HG02970 (cell line): ENCODE data around the gene MUC13.

Experiments used
- ATAC-seq: cut with Tn5 transposase; IDR thresholded peaks from one replicate; pipeline ENCODE4 v1.9.1; 2021; ENCODE audit warnings: mild to moderate bottlenecking, moderate library complexity, moderate number of reproducible peaks; ENCODE audit not compliant: unreplicated experiment, low FRiP score

The MUC13 gene

GRCh38 chr3:124951511-124952281 is 17.1 kb upstream of the MUC13 start:
- no peak for ATAC-seq

GRCh38 chr3:124950026-124950425 is 15.5 kb upstream of the MUC13 start:
- ATAC-seq = no peak

GRCh38 chr3:124942613-124943012 is 8.1 kb upstream of the MUC13 start:
- ATAC-seq = no peak

- ATAC-seq = no peak
Measured at GRCh38 chr3:124941771-124942170, 7.2 kb upstream of the MUC13 start.

- no peak for ATAC-seq
Measured at GRCh38 chr3:124939661-124940060, 5.1 kb upstream of the MUC13 start.

- ATAC-seq = no peak
Measured at GRCh38 chr3:124938896-124939295, 4.3 kb upstream of the MUC13 start.

GRCh38 chr3:124937049-124937448 is 2.5 kb upstream of the MUC13 start:
- ATAC-seq = no peak

- no peak for ATAC-seq
Measured at GRCh38 chr3:124935794-124936542, 1.4 kb upstream of the MUC13 start.

- no peak for ATAC-seq
Measured at GRCh38 chr3:124935264-124935663, 713 bp upstream of the MUC13 start.

GRCh38 chr3:124928333-124929202 is 6.0 kb downstream of the MUC13 start:
- no peak for ATAC-seq

GRCh38 chr3:124927574-124928045 is 6.9 kb downstream of the MUC13 start:
- ATAC-seq = no peak

- no peak for ATAC-seq
Measured at GRCh38 chr3:124926426-124927101, 8.0 kb downstream of the MUC13 start.

- no peak for ATAC-seq
Measured at GRCh38 chr3:124924741-124925140, 9.8 kb downstream of the MUC13 start.

GRCh38 chr3:124923833-124924232 is 10.7 kb downstream of the MUC13 start:
- no peak for ATAC-seq

GRCh38 chr3:124920718-124921117 is 13.8 kb downstream of the MUC13 start:
- ATAC-seq = no peak

- ATAC-seq = no peak
Measured at GRCh38 chr3:124919756-124920155, 14.8 kb downstream of the MUC13 start.

GRCh38 chr3:124918524-124918923 is 16.0 kb downstream of the MUC13 start:
- ATAC-seq = no peak

GRCh38 chr3:124916837-124917409 is 17.6 kb downstream of the MUC13 start:
- no peak for ATAC-seq

- ATAC-seq = no peak
Measured at GRCh38 chr3:124915254-124915653, 19.3 kb downstream of the MUC13 start.

GRCh38 chr3:124907957-124908356 is 26.6 kb downstream of the MUC13 start:
- no peak for ATAC-seq
